ENCODE measurements around the gene DLGAP1.

GRCh38 chr18:3874125-3874524 lies 581.0 kb downstream of the DLGAP1 start:
- TF ChIP-seq CTCF (IDR thresholded peaks at IDR 0.05), result no peak
- TF ChIP-seq POLR2A (IDR thresholded peaks at IDR 0.05), result no peak
